H1 (cell line): Measurements from ENCODE around the gene TUBGCP2. TPM values are rescaled to one million over a fixed set of nuclear protein-coding genes. Genes with fewer than 3 reads are reported as not detected.

ENCODE experiments used
- CTCF ChIA-PET: fragments of 300-600 bp; sonication (Branson Sonifier 250); formaldehyde crosslinking; loops from one replicate; lab custom pipeline; 2021; ENCODE audit not compliant: partially characterized antibody; lab: Charles Lee
- POLR2A ChIA-PET: fragments of 300-600 bp; sonication (Branson Sonifier 250); formaldehyde crosslinking; loops from one replicate; lab custom pipeline; 2021; ENCODE audit warnings: inconsistent platforms; ENCODE audit not compliant: partially characterized antibody; lab: Charles Lee
- DNase-seq, 2 experiments: peaks; one replicate each; pipeline versions ENCODE4 v3.0.0 to v3.0.0-alpha.2; 2010 to 2022; ENCODE audit warnings: low spot score in 2 of 2, low read depth in 1 of 2, mixed read lengths in 1 of 2
- FAIRE-seq: peaks from 2 replicates; lab custom pipeline; 2011; peaks lifted over from hg19 to GRCh38; lab: Jason Lieb, UNC
- H2AFZ ChIP-seq: 2 replicates; pipeline ENCODE4 v1.8.1; 2012; ENCODE audit warnings: low read length, inconsistent platforms
- H2AK5ac ChIP-seq: 2 replicates; pipeline ENCODE4 v1.6.1; 2013; ENCODE audit warnings: low read depth, low read length
- H2BK120ac ChIP-seq: replicated peaks from 2 replicates; pipeline ENCODE3; 2013; ENCODE audit warnings: low read depth, low read length, inconsistent platforms
- H2BK12ac ChIP-seq: 2 replicates; pipeline ENCODE4 v1.6.1; 2013; ENCODE audit warnings: low read depth, low read length
- H2BK15ac ChIP-seq: 2 replicates; pipeline ENCODE4 v1.6.1; 2013; ENCODE audit warnings: low read length
- H2BK20ac ChIP-seq: 2 replicates; pipeline ENCODE4 v1.6.1; 2013; ENCODE audit warnings: low read length
- H2BK5ac ChIP-seq: 2 replicates; pipeline ENCODE4 v1.6.1; 2013; ENCODE audit warnings: low read depth, low read length
- H3K14ac ChIP-seq: 2 replicates; pipeline ENCODE4 v1.6.1; 2013; ENCODE audit warnings: inconsistent platforms; ENCODE audit not compliant: insufficient read length
- H3K18ac ChIP-seq: 2 replicates; pipeline ENCODE4 v1.6.1; 2013; ENCODE audit warnings: low read length; ENCODE audit errors: extremely low read depth
- H3K23ac ChIP-seq: 2 replicates; pipeline ENCODE4 v1.6.1; 2013; ENCODE audit warnings: inconsistent platforms; ENCODE audit not compliant: insufficient read length
- H3K23me2 ChIP-seq: 2 replicates; pipeline ENCODE4 v1.6.1; 2013; ENCODE audit warnings: low read depth, low read length
- H3K27ac ChIP-seq: 2 replicates; pipeline ENCODE4 v1.6.1; 2011; ENCODE audit warnings: low read depth, low read length, inconsistent platforms
- H3K27me3 ChIP-seq, 4 experiments: replicated peaks in 1 of 4; 1 replicate in 1 of 4; 2 replicates in 3 of 4; pipeline versions ENCODE4 v1.6.1 to v1.8.1; 2011 to 2013; ENCODE audit warnings: low read length in 3 of 4, mild to moderate bottlenecking in 3 of 4, inconsistent platforms in 2 of 4, mixed read lengths in 2 of 4, moderate library complexity in 1 of 4; ENCODE audit not compliant: control insufficient read depth in 3 of 4, insufficient read depth in 3 of 4; ENCODE audit errors: extremely low read depth in 1 of 4
- H3K36me3 ChIP-seq, 4 experiments: 2 replicates each; pipeline versions ENCODE4 v1.6.1 to v1.8.1; 2011 to 2013; ENCODE audit warnings: mild to moderate bottlenecking in 4 of 4, low read length in 3 of 4, moderate library complexity in 2 of 4, control low read depth in 1 of 4, inconsistent platforms in 1 of 4; ENCODE audit not compliant: insufficient read depth in 4 of 4, control insufficient read depth in 2 of 4
- H3K4ac ChIP-seq: replicated peaks from 2 replicates; pipeline ENCODE3; 2013; ENCODE audit warnings: low read length, low read depth, mixed read lengths, inconsistent platforms; ENCODE audit not compliant: insufficient read length
- H3K4me1 ChIP-seq, 4 experiments: replicated peaks in 1 of 4; 1 replicate in 1 of 4; 2 replicates in 3 of 4; pipeline versions ENCODE4 v1.6.1 to v1.8.1; 2011 to 2013; ENCODE audit warnings: low read length in 3 of 4, inconsistent platforms in 2 of 4, mixed read lengths in 1 of 4; ENCODE audit not compliant: insufficient read depth in 4 of 4, control insufficient read depth in 3 of 4
- H3K4me2 ChIP-seq, 2 experiments: 2 replicates each; pipeline versions ENCODE4 v1.6.1 to v1.8.1; 2011 to 2013; ENCODE audit warnings: low read depth in 2 of 2, low read length in 2 of 2, control low read depth in 1 of 2, inconsistent platforms in 1 of 2, mild to moderate bottlenecking in 1 of 2; ENCODE audit not compliant: insufficient read depth in 1 of 2
- H3K4me3 ChIP-seq, 4 experiments: fragments of 200-600, 300-600 bp in 1 of 4; sonication (generic), shearing (Covaris generic), sonication (Bioruptor Twin) in 1 of 4; 2 replicates each; pipeline versions ENCODE4 v1.5.1 to v1.8.1; 2011 to 2016; ENCODE audit warnings: low read length in 4 of 4, low read depth in 3 of 4, control low read depth in 2 of 4, inconsistent platforms in 2 of 4, mild to moderate bottlenecking in 2 of 4, mixed read lengths in 1 of 4, moderate library complexity in 1 of 4; ENCODE audit not compliant: insufficient read depth in 2 of 4; ENCODE audit errors: extremely low read depth in 1 of 4
- H3K56ac ChIP-seq: replicated peaks from 2 replicates; pipeline ENCODE3; 2013; ENCODE audit warnings: low read depth, mild to moderate bottlenecking, mixed read lengths, low read length, inconsistent platforms; ENCODE audit not compliant: insufficient read length
- H3K79me1 ChIP-seq: 2 replicates; pipeline ENCODE4 v1.6.1; 2013; ENCODE audit warnings: low read depth, low read length, control low read depth
- H3K79me2 ChIP-seq, 2 experiments: 2 replicates each; pipeline versions ENCODE4 v1.6.1 to v1.8.1; 2012 to 2013; ENCODE audit warnings: low read length in 2 of 2, mild to moderate bottlenecking in 2 of 2, inconsistent platforms in 1 of 2; ENCODE audit not compliant: insufficient read depth in 2 of 2, control insufficient read depth in 1 of 2
- H3K9ac ChIP-seq, 4 experiments: replicated peaks in 1 of 4; 1 replicate in 1 of 4; 2 replicates in 3 of 4; pipeline versions ENCODE4 v1.6.1 to v1.8.1; 2011 to 2013; ENCODE audit warnings: low read depth in 3 of 4, low read length in 3 of 4, control low read depth in 2 of 4, mild to moderate bottlenecking in 2 of 4, moderate library complexity in 2 of 4, inconsistent platforms in 1 of 4; ENCODE audit errors: extremely low read depth in 1 of 4
- H3K9me3 ChIP-seq, 2 experiments: 2 replicates each; pipeline versions ENCODE4 v1.6.1 to v1.8.1; 2012 to 2013; ENCODE audit warnings: mild to moderate bottlenecking in 2 of 2, moderate library complexity in 2 of 2, control low read depth in 1 of 2, inconsistent platforms in 1 of 2, low read depth in 1 of 2, low read length in 1 of 2, mixed read lengths in 1 of 2; ENCODE audit not compliant: insufficient read depth in 2 of 2
- H4K20me1 ChIP-seq, 2 experiments: replicated peaks in 1 of 2; 2 replicates each; pipeline versions ENCODE3 to v1.8.1; 2011 to 2013; ENCODE audit warnings: inconsistent platforms in 2 of 2, low read length in 2 of 2, mild to moderate bottlenecking in 1 of 2; ENCODE audit not compliant: insufficient read depth in 2 of 2, control insufficient read depth in 1 of 2
- H4K5ac ChIP-seq: 2 replicates; pipeline ENCODE4 v1.6.1; 2013; ENCODE audit warnings: low read length, low read depth, mixed read lengths, inconsistent platforms; ENCODE audit not compliant: insufficient read length
- H4K8ac ChIP-seq: 2 replicates; pipeline ENCODE4 v1.8.0; 2013; ENCODE audit warnings: mild to moderate bottlenecking, moderate library complexity, low read length, inconsistent platforms; ENCODE audit not compliant: insufficient read depth; ENCODE audit errors: extremely low read depth
- H4K91ac ChIP-seq: replicated peaks from 2 replicates; pipeline ENCODE3; 2013; ENCODE audit warnings: low read length, mixed read lengths, inconsistent platforms; ENCODE audit not compliant: insufficient read length
- GTF2F1 ChIP-seq: IDR thresholded peaks from 2 replicates; pipeline ENCODE4 v1.6.1; 2012; ENCODE audit warnings: low read depth, low read length, improper control_type of control experiment, borderline replicate concordance
- POU5F1 ChIP-seq: IDR thresholded peaks from 2 replicates; pipeline ENCODE4 v1.6.1; 2011; ENCODE audit warnings: low read depth, mild to moderate bottlenecking, low read length, moderate library complexity
- RAD21 ChIP-seq, 2 experiments: IDR thresholded peaks in 1 of 2; conservative IDR thresholded peaks in 1 of 2; 2 replicates each; pipeline ENCODE4 v1.6.1; 2011; ENCODE audit warnings: low read depth in 2 of 2, low read length in 2 of 2, improper control_type of control experiment in 1 of 2, inconsistent platforms in 1 of 2, mild to moderate bottlenecking in 1 of 2, moderate library complexity in 1 of 2
- SUZ12 ChIP-seq: fragments of 200-600 bp; sonication (generic); IDR thresholded peaks from 2 replicates; pipeline ENCODE4 v1.6.1; 2012; ENCODE audit warnings: mild to moderate bottlenecking, inconsistent platforms, low read length, moderate library complexity, mixed read lengths
- WGBS, 2 experiments: shearing (Covaris generic) in 1 of 2; methylation state at CpG; one replicate each; pipeline versions ENCODE4 v1.1.6 to v1.1.7; 2013 to 2015; ENCODE audit warnings: low lambda C conversion rate in 2 of 2, mixed read lengths in 2 of 2, inconsistent platforms in 1 of 2, low coverage in 1 of 2, missing lambda C conversion rate in 1 of 2; ENCODE audit not compliant: insufficient replicate concordance in 2 of 2, insufficient coverage in 1 of 2, insufficient read length in 1 of 2; ENCODE audit errors: extremely low coverage in 1 of 2, missing lambda C conversion rate in 1 of 2; 5-methylcytosine and 5-hydroxymethylcytosine counted together
- polyA plus RNA-seq, 7 experiments: library from polyadenylated mRNA; depleted of rRNA in 3 of 7; stranded (reverse) in 5 of 7; unstranded in 2 of 7; fragments of >200 nt in 5 of 7; fragments of 200-250 nt in 2 of 7; gene quantifications; 1 replicate in 5 of 7; 2 replicates in 1 of 7; 4 replicates in 1 of 7; pipeline versions ENCODE4 v1.2.1 to v1.2.3, GENCODE V29; 2011 to 2013; ENCODE audit warnings: missing spikeins in 2 of 7, mixed read lengths in 2 of 7
- total RNA-seq: library from RNA; stranded (reverse); fragmentation: NEBNext Ultra II Directional; extraction: Animal tissue kit (Norgen Biotek cat#: 25700); gene quantifications from 2 replicates; pipeline ENCODE4 v1.2.1, GENCODE V29; 2021

The TUBGCP2 gene
- total and polyA plus RNA-seq, 2 of the 8 experiments (the other 6 are each of a cell fraction or from before 2014, with no cell fraction given), result 34.9 to 51.9 TPM

GRCh38 chr10:133239990-133240389 is 68.7 kb downstream of the TUBGCP2 start:
- H3K79me2 ChIP-seq, result no peaks in the 10 kb centered on the region
- no peak overlapping the region for H2BK15ac ChIP-seq
- no peak overlapping the region for H2BK120ac ChIP-seq
- no peak overlapping the region for H2AFZ ChIP-seq
- H3K36me3 ChIP-seq, result peaks cover 0 to 5% (median 0%) of the 10 kb centered on the region in 4 experiments; a peak in 4 of 8 replicates
- H4K8ac ChIP-seq, result no peak overlapping the region
- no peak overlapping the region for H3K9ac ChIP-seq
- H3K4me2 ChIP-seq, result no peak overlapping the region
- H4K5ac ChIP-seq, result no peak overlapping the region
- ChIA-PET CTCF (interaction anchor here (1.0 to 1.2 kb wide), 3 partner anchors 14 to 23 kb away, joined by 3 to 5 read pairs (median 3); no protein-coding TSS in a partner anchor), POLR2A (interaction anchor here (1.0 kb wide), 1 partner anchor 15 kb away, joined by 3 read pairs; no protein-coding TSS in a partner anchor)
- no peak overlapping the region for H3K23ac ChIP-seq
- no peaks in the 10 kb centered on the region for H3K9me3 ChIP-seq
- no peak overlapping the region for H3K14ac ChIP-seq
- 90% methylated on average over 15 of the region's 15 CpGs; no CpG with 5 or more reads in 1 of the 2 experiments for WGBS, 2 experiments
- H2BK20ac ChIP-seq, result no peak overlapping the region
- H3K56ac ChIP-seq, result no peak overlapping the region
- no peak overlapping the region for H3K27ac ChIP-seq
- no peak overlapping the region for H3K18ac ChIP-seq
- peaks cover 3 to 22% (median 14%) of the 10 kb centered on the region in 4 experiments for H3K4me1 ChIP-seq
- H3K79me1 ChIP-seq, result 0 out of 2 replicates have a peak, but pooled peaks cover 2% of the 10 kb centered on the region
- H3K4ac ChIP-seq, result no peak overlapping the region
- no peak for DNase-seq
- H3K27me3 ChIP-seq, result peaks cover 23 to 44% (median 41%) of the 10 kb centered on the region in 4 experiments
- H3K23me2 ChIP-seq, result peaks cover 12% of the 10 kb centered on the region; the same call in 1 of the 2 replicates
- peaks cover 0 to 4% of the 10 kb centered on the region in 2 experiments for H4K20me1 ChIP-seq
- no peak overlapping the region for H2BK12ac ChIP-seq
- no peak overlapping the region for H3K4me3 ChIP-seq
- H2AK5ac ChIP-seq, result no peak overlapping the region
- no peak overlapping the region for H4K91ac ChIP-seq
- no peak overlapping the region for H2BK5ac ChIP-seq
- FAIRE-seq, result no peak
- no peak for TF ChIP-seq POU5F1
- no peak for TF ChIP-seq SUZ12
- TF ChIP-seq GTF2F1, result no peak
- no peak for TF ChIP-seq RAD21 (IDR thresholded peaks at IDR 0.05 in 1 of 2, conservative IDR thresholded peaks at IDR 0.05 in 1 of 2; ENCODE audit: low read depth in 2 of 2, low read length in 2 of 2)
- TF ChIP-seq, all 59 proteins: peak for 0
